H1 (cell line): ENCODE results near the gene PSTK. TPM values are rescaled to one million over a fixed set of nuclear protein-coding genes. Genes with fewer than 3 reads are reported as not detected.

Experiments used
- CTCF ChIA-PET: fragments of 300-600 bp; sonication (Branson Sonifier 250); formaldehyde crosslinking; loops from one replicate; lab custom pipeline; 2021; ENCODE audit not compliant: partially characterized antibody; lab: Charles Lee
- POLR2A ChIA-PET: fragments of 300-600 bp; sonication (Branson Sonifier 250); formaldehyde crosslinking; loops from one replicate; lab custom pipeline; 2021; ENCODE audit warnings: inconsistent platforms; ENCODE audit not compliant: partially characterized antibody; lab: Charles Lee
- DNase-seq, 2 experiments: peaks; one replicate each; pipeline versions ENCODE4 v3.0.0 to v3.0.0-alpha.2; 2010 to 2022; ENCODE audit warnings: low spot score in 2 of 2, low read depth in 1 of 2, mixed read lengths in 1 of 2
- FAIRE-seq: peaks from 2 replicates; lab custom pipeline; 2011; peaks lifted over from hg19 to GRCh38; lab: Jason Lieb, UNC
- H2AFZ ChIP-seq: 2 replicates; pipeline ENCODE4 v1.8.1; 2012; ENCODE audit warnings: low read length, inconsistent platforms
- H2AK5ac ChIP-seq: 2 replicates; pipeline ENCODE4 v1.6.1; 2013; ENCODE audit warnings: low read depth, low read length
- H2BK120ac ChIP-seq: replicated peaks from 2 replicates; pipeline ENCODE3; 2013; ENCODE audit warnings: low read depth, low read length, inconsistent platforms
- H2BK12ac ChIP-seq: 2 replicates; pipeline ENCODE4 v1.6.1; 2013; ENCODE audit warnings: low read depth, low read length
- H2BK15ac ChIP-seq: 2 replicates; pipeline ENCODE4 v1.6.1; 2013; ENCODE audit warnings: low read length
- H2BK20ac ChIP-seq: 2 replicates; pipeline ENCODE4 v1.6.1; 2013; ENCODE audit warnings: low read length
- H2BK5ac ChIP-seq: 2 replicates; pipeline ENCODE4 v1.6.1; 2013; ENCODE audit warnings: low read depth, low read length
- H3K14ac ChIP-seq: 2 replicates; pipeline ENCODE4 v1.6.1; 2013; ENCODE audit warnings: inconsistent platforms; ENCODE audit not compliant: insufficient read length
- H3K18ac ChIP-seq: 2 replicates; pipeline ENCODE4 v1.6.1; 2013; ENCODE audit warnings: low read length; ENCODE audit errors: extremely low read depth
- H3K23ac ChIP-seq: 2 replicates; pipeline ENCODE4 v1.6.1; 2013; ENCODE audit warnings: inconsistent platforms; ENCODE audit not compliant: insufficient read length
- H3K23me2 ChIP-seq: 2 replicates; pipeline ENCODE4 v1.6.1; 2013; ENCODE audit warnings: low read depth, low read length
- H3K27ac ChIP-seq: 2 replicates; pipeline ENCODE4 v1.6.1; 2011; ENCODE audit warnings: low read depth, low read length, inconsistent platforms
- H3K27me3 ChIP-seq, 4 experiments: replicated peaks in 1 of 4; 1 replicate in 1 of 4; 2 replicates in 3 of 4; pipeline versions ENCODE4 v1.6.1 to v1.8.1; 2011 to 2013; ENCODE audit warnings: low read length in 3 of 4, mild to moderate bottlenecking in 3 of 4, inconsistent platforms in 2 of 4, mixed read lengths in 2 of 4, moderate library complexity in 1 of 4; ENCODE audit not compliant: control insufficient read depth in 3 of 4, insufficient read depth in 3 of 4; ENCODE audit errors: extremely low read depth in 1 of 4
- H3K36me3 ChIP-seq, 4 experiments: 2 replicates each; pipeline versions ENCODE4 v1.6.1 to v1.8.1; 2011 to 2013; ENCODE audit warnings: mild to moderate bottlenecking in 4 of 4, low read length in 3 of 4, moderate library complexity in 2 of 4, control low read depth in 1 of 4, inconsistent platforms in 1 of 4; ENCODE audit not compliant: insufficient read depth in 4 of 4, control insufficient read depth in 2 of 4
- H3K4ac ChIP-seq: replicated peaks from 2 replicates; pipeline ENCODE3; 2013; ENCODE audit warnings: low read length, low read depth, mixed read lengths, inconsistent platforms; ENCODE audit not compliant: insufficient read length
- H3K4me1 ChIP-seq, 4 experiments: replicated peaks in 1 of 4; 1 replicate in 1 of 4; 2 replicates in 3 of 4; pipeline versions ENCODE4 v1.6.1 to v1.8.1; 2011 to 2013; ENCODE audit warnings: low read length in 3 of 4, inconsistent platforms in 2 of 4, mixed read lengths in 1 of 4; ENCODE audit not compliant: insufficient read depth in 4 of 4, control insufficient read depth in 3 of 4
- H3K4me2 ChIP-seq, 2 experiments: 2 replicates each; pipeline versions ENCODE4 v1.6.1 to v1.8.1; 2011 to 2013; ENCODE audit warnings: low read depth in 2 of 2, low read length in 2 of 2, control low read depth in 1 of 2, inconsistent platforms in 1 of 2, mild to moderate bottlenecking in 1 of 2; ENCODE audit not compliant: insufficient read depth in 1 of 2
- H3K4me3 ChIP-seq, 4 experiments: fragments of 200-600, 300-600 bp in 1 of 4; sonication (generic), shearing (Covaris generic), sonication (Bioruptor Twin) in 1 of 4; 2 replicates each; pipeline versions ENCODE4 v1.5.1 to v1.8.1; 2011 to 2016; ENCODE audit warnings: low read length in 4 of 4, low read depth in 3 of 4, control low read depth in 2 of 4, inconsistent platforms in 2 of 4, mild to moderate bottlenecking in 2 of 4, mixed read lengths in 1 of 4, moderate library complexity in 1 of 4; ENCODE audit not compliant: insufficient read depth in 2 of 4; ENCODE audit errors: extremely low read depth in 1 of 4
- H3K56ac ChIP-seq: replicated peaks from 2 replicates; pipeline ENCODE3; 2013; ENCODE audit warnings: low read depth, mild to moderate bottlenecking, mixed read lengths, low read length, inconsistent platforms; ENCODE audit not compliant: insufficient read length
- H3K79me1 ChIP-seq: 2 replicates; pipeline ENCODE4 v1.6.1; 2013; ENCODE audit warnings: low read depth, low read length, control low read depth
- H3K79me2 ChIP-seq, 2 experiments: 2 replicates each; pipeline versions ENCODE4 v1.6.1 to v1.8.1; 2012 to 2013; ENCODE audit warnings: low read length in 2 of 2, mild to moderate bottlenecking in 2 of 2, inconsistent platforms in 1 of 2; ENCODE audit not compliant: insufficient read depth in 2 of 2, control insufficient read depth in 1 of 2
- H3K9ac ChIP-seq, 4 experiments: replicated peaks in 1 of 4; 1 replicate in 1 of 4; 2 replicates in 3 of 4; pipeline versions ENCODE4 v1.6.1 to v1.8.1; 2011 to 2013; ENCODE audit warnings: low read depth in 3 of 4, low read length in 3 of 4, control low read depth in 2 of 4, mild to moderate bottlenecking in 2 of 4, moderate library complexity in 2 of 4, inconsistent platforms in 1 of 4; ENCODE audit errors: extremely low read depth in 1 of 4
- H3K9me3 ChIP-seq, 2 experiments: 2 replicates each; pipeline versions ENCODE4 v1.6.1 to v1.8.1; 2012 to 2013; ENCODE audit warnings: mild to moderate bottlenecking in 2 of 2, moderate library complexity in 2 of 2, control low read depth in 1 of 2, inconsistent platforms in 1 of 2, low read depth in 1 of 2, low read length in 1 of 2, mixed read lengths in 1 of 2; ENCODE audit not compliant: insufficient read depth in 2 of 2
- H4K20me1 ChIP-seq, 2 experiments: replicated peaks in 1 of 2; 2 replicates each; pipeline versions ENCODE3 to v1.8.1; 2011 to 2013; ENCODE audit warnings: inconsistent platforms in 2 of 2, low read length in 2 of 2, mild to moderate bottlenecking in 1 of 2; ENCODE audit not compliant: insufficient read depth in 2 of 2, control insufficient read depth in 1 of 2
- H4K5ac ChIP-seq: 2 replicates; pipeline ENCODE4 v1.6.1; 2013; ENCODE audit warnings: low read length, low read depth, mixed read lengths, inconsistent platforms; ENCODE audit not compliant: insufficient read length
- H4K8ac ChIP-seq: 2 replicates; pipeline ENCODE4 v1.8.0; 2013; ENCODE audit warnings: mild to moderate bottlenecking, moderate library complexity, low read length, inconsistent platforms; ENCODE audit not compliant: insufficient read depth; ENCODE audit errors: extremely low read depth
- H4K91ac ChIP-seq: replicated peaks from 2 replicates; pipeline ENCODE3; 2013; ENCODE audit warnings: low read length, mixed read lengths, inconsistent platforms; ENCODE audit not compliant: insufficient read length
- EGR1 ChIP-seq: IDR thresholded peaks from 2 replicates; pipeline ENCODE4 v1.6.1; 2011; ENCODE audit warnings: low read depth, low read length, borderline replicate concordance
- WGBS, 2 experiments: shearing (Covaris generic) in 1 of 2; methylation state at CpG; one replicate each; pipeline versions ENCODE4 v1.1.6 to v1.1.7; 2013 to 2015; ENCODE audit warnings: low lambda C conversion rate in 2 of 2, mixed read lengths in 2 of 2, inconsistent platforms in 1 of 2, low coverage in 1 of 2, missing lambda C conversion rate in 1 of 2; ENCODE audit not compliant: insufficient replicate concordance in 2 of 2, insufficient coverage in 1 of 2, insufficient read length in 1 of 2; ENCODE audit errors: extremely low coverage in 1 of 2, missing lambda C conversion rate in 1 of 2; 5-methylcytosine and 5-hydroxymethylcytosine counted together
- polyA plus RNA-seq, 7 experiments: library from polyadenylated mRNA; depleted of rRNA in 3 of 7; stranded (reverse) in 5 of 7; unstranded in 2 of 7; fragments of >200 nt in 5 of 7; fragments of 200-250 nt in 2 of 7; gene quantifications; 1 replicate in 5 of 7; 2 replicates in 1 of 7; 4 replicates in 1 of 7; pipeline versions ENCODE4 v1.2.1 to v1.2.3, GENCODE V29; 2011 to 2013; ENCODE audit warnings: missing spikeins in 2 of 7, mixed read lengths in 2 of 7
- total RNA-seq: library from RNA; stranded (reverse); fragmentation: NEBNext Ultra II Directional; extraction: Animal tissue kit (Norgen Biotek cat#: 25700); gene quantifications from 2 replicates; pipeline ENCODE4 v1.2.1, GENCODE V29; 2021

PSTK gene
- total and polyA plus RNA-seq, 2 of the 8 experiments (the other 6 are each of a cell fraction or from before 2014, with no cell fraction given): 4.4 to 6.6 TPM

- H4K8ac ChIP-seq: no peak overlapping the region
- ChIA-PET CTCF (no interaction called here), POLR2A (interaction anchor here (1.0 to 4.3 kb wide), 2 partner anchors 10 to 39 kb away, joined by 3 to 25 read pairs; partner anchors contain the start of genes ACADSB, IKZF5 and PSTK)
- H2AFZ ChIP-seq: no peak overlapping the region
- no peak for TF ChIP-seq EGR1
- no peak overlapping the region for H3K27ac ChIP-seq
- no peak overlapping the region for H3K14ac ChIP-seq
- H2BK120ac ChIP-seq: no peak overlapping the region
- no peak overlapping the region for H2AK5ac ChIP-seq
- H2BK5ac ChIP-seq: no peak overlapping the region
- peaks cover 0 to 3% (median 1%) of the 10 kb centered on the region in 4 experiments; a peak in 4 of 7 replicates for H3K27me3 ChIP-seq
- no peak overlapping the region for H4K91ac ChIP-seq
- no peak overlapping the region for H3K56ac ChIP-seq
- no peak overlapping the region for H2BK15ac ChIP-seq
- H4K5ac ChIP-seq: no peak overlapping the region
- no peaks in the 10 kb centered on the region; a peak in 1 of 8 replicates for H3K36me3 ChIP-seq
- H3K4me3 ChIP-seq: 0 out of 8 replicates have a peak overlapping the region, but pooled peaks of 1 of the 4 experiments have one; percentile 16
- H2BK20ac ChIP-seq: no peak overlapping the region
- H2BK12ac ChIP-seq: no peak overlapping the region
- no peak overlapping the region for H3K9ac ChIP-seq
- WGBS, 2 experiments: 56% methylated on average over 3 of the region's 3 CpGs; no CpG with 5 or more reads in 1 of the 2 experiments
- H3K4me2 ChIP-seq: no peak overlapping the region
- H3K18ac ChIP-seq: no peak overlapping the region
- H3K23ac ChIP-seq: no peak overlapping the region
- no peak overlapping the region for H3K4ac ChIP-seq
- FAIRE-seq (peak; percentile 24), DNase-seq (no peak)
- H3K79me1 ChIP-seq: no peaks in the 10 kb centered on the region
- H3K4me1 ChIP-seq: peaks cover 6 to 13% (median 12%) of the 10 kb centered on the region in 4 experiments; a peak in 6 of 7 replicates
- no peaks in the 10 kb centered on the region for H4K20me1 ChIP-seq
- no peaks in the 10 kb centered on the region for H3K23me2 ChIP-seq
- 0 out of 4 replicates have a peak, but pooled peaks cover 0 to 3% of the 10 kb centered on the region in 2 experiments for H3K79me2 ChIP-seq
- no peaks in the 10 kb centered on the region for H3K9me3 ChIP-seq
These were observed 39.1 kb downstream of the PSTK start for GRCh38 chr10:123019264-123019663.
